GM19438 (cell line): ENCODE measurements around the gene LRP5.
"Not testable (repeated sequence)": the region's sequence is repeated elsewhere in the genome, so short reads cannot be mapped to it uniquely, and the experiment has no call there.

Experiments
- ATAC-seq: cut with Tn5 transposase; IDR thresholded peaks from one replicate; pipeline ENCODE4 v1.9.1; 2021; ENCODE audit warnings: low read depth; ENCODE audit not compliant: unreplicated experiment

Gene LRP5

DNA sequence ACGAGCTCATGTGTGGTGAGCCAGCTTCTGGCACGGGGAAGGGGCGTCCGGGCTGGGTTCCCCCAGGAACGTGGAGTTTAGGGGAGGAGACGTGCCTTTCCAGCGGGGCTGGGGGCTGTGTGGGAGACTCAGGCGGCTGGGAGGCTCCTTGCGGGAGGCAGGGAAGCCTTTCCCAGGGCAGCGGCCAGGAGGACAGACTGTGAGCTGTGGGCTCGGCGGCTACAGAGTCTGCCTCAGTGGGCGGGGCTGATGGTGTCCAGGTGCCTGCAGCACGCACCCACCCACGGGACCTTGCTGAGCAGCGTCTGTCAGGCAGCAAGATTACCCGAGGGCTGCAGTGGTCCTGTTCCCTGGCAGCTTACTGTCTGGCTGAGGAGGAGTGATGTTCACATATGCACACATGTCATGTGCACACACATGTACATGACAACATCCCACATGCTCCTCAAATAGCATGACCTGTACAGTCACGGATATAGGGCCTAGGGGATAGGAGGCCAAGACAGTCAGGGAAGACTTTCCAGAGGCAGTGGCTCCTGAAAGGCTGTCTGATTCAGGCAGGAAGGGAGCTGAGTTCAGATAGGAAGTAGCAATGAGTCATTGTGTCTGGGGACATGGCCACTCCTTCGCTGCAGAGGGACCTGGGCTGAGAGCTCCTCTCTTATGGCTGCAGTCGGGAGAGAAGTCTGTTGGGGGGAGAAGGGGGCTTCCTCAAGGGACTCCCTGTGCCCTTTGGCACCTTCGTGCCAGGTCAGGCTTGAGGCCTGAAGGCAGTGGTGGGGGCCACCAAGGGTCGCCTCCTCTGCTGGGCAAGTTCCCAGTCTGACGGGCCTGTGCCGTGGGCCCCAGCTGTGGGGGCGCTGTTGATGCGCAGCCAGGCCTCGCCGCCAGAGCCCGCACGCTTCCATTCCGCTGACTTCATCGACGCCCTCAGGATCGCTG lies 124.9 kb downstream of the LRP5 start:
- ATAC-seq = no peak

DNA sequence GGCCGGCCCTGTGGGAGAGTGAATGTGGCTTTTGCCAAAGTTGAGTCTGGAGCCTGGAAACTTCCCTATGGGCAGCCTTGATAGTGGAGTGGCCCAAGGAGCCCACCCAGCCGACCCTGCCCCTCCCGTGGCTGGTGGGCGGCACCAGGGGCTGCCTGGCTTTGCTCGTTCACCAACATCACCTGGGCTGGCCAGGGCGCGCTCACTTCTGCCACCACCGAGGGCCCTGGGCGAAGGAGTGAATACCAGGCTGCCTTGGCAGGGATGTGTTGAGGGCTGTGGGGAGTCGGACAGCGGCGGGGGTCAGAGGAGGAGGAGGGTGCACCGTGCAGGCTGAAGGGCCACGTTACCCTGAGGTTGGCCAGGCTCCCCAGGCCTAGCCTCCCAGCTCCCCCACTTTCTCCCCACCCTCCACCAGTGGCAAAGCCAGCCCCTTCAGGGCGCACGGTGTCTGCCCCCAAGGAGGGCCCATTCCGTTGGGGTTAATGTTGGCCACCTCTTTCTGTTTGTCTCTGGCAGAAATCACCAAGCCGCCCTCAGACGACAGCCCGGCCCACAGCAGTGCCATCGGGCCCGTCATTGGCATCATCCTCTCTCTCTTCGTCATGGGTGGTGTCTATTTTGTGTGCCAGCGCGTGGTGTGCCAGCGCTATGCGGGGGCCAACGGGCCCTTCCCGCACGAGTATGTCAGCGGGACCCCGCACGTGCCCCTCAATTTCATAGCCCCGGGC lies 125.7 kb downstream of the LRP5 start:
- ATAC-seq = no peak

GRCh38 chr11:68438658-68439259 lies 126.4 kb downstream of the LRP5 start:
- ATAC-seq = no peak

- ATAC-seq = no peak
These were observed 127.1 kb downstream of the LRP5 start for GRCh38 chr11:68439355-68440065.

- ATAC-seq = no peak
These were observed 127.8 kb downstream of the LRP5 start for GRCh38 chr11:68440224-68440623.

- ATAC-seq = no peak
These were observed 129.3 kb downstream of the LRP5 start for GRCh38 chr11:68441466-68442230.

DNA sequence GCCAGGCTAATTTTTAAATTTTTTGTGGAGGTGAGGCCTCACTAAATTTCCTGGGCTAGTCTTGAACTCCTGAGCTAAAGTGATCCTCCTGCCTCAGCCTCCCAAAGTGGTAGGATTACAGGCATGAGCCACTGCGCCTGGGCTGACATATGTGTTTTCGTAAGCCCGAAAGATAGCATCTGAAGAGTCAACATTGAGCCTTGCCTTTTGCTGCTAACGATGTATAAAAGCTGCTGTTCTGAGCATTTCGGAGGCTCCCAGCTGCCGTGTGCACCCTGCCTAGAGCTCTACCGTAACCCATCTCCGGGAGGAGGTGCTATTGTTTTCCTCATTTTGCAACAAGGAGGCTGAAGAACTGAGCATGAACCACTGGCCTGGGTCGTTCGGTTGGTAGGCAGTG lies 130.0 kb downstream of the LRP5 start:
- ATAC-seq = no peak

- ATAC-seq = no peak
These were observed 132.2 kb downstream of the LRP5 start for GRCh38 chr11:68444566-68444965.

- no peak for ATAC-seq
These were observed 133.2 kb downstream of the LRP5 start for GRCh38 chr11:68445531-68446035.

DNA sequence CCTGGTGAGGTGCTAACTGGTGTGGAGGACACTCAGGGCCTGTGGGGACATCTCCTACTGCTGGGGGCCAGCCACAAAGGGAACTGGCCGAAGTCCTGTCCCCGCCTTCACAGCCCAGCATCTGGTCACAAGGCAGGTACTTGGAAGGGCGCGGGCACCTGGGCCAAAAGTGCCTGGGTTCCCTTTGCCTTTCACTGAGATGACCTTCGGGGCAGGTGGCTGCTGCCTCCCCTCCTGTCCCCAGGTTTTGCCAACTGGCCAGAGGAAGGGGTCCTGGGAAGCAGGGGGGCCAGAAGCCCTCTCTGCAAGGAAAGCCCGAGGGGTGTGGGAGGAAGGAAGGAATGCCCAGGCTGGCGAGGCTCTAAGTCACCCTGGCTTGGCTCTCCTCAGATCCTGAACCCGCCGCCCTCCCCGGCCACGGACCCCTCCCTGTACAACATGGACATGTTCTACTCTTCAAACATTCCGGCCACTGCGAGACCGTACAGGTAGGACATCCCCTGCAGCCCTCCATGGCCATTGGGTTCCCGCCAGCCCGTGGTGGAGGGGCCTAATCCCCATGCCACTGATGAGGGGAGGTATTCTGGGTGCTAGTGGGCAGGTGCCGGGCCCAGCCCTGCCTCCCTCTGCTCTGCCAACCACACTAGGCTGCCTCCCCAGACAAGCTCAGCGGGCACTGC lies 133.8 kb downstream of the LRP5 start:
- no peak for ATAC-seq

- no peak for ATAC-seq
These were observed 134.8 kb downstream of the LRP5 start for GRCh38 chr11:68447015-68447801.

DNA sequence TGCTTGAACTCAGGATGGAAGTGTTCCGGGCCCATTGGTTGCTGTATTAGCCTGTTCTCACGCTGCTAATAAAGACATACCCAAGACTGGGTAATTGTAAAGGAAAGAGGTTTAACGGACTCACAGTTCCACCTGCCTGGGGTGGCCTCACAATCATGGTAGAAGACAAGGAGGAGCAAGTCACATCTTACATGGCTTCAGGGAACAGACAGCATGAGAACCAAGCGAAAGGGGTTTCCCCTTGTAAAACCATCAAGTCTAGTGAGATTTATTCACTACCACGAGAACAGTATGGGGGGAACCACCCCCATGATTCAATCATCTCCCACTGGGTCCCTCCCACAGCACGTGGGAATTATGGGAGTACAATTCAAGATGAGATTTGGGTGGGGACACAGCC lies 135.5 kb downstream of the LRP5 start:
- not testable (repeated sequence) for ATAC-seq

DNA sequence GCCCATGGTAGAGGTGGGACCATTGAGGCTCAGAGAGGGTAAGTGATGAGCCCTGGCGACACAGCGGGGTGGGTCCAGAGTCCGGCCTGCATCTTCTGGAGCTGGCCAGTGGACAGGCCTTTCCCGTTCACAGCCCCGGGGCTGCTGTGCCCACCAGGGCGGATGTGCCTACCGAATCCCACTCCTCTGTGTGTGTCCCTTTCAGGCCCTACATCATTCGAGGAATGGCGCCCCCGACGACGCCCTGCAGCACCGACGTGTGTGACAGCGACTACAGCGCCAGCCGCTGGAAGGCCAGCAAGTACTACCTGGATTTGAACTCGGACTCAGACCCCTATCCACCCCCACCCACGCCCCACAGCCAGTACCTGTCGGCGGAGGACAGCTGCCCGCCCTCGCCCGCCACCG lies 136.2 kb downstream of the LRP5 start:
- no peak for ATAC-seq

DNA sequence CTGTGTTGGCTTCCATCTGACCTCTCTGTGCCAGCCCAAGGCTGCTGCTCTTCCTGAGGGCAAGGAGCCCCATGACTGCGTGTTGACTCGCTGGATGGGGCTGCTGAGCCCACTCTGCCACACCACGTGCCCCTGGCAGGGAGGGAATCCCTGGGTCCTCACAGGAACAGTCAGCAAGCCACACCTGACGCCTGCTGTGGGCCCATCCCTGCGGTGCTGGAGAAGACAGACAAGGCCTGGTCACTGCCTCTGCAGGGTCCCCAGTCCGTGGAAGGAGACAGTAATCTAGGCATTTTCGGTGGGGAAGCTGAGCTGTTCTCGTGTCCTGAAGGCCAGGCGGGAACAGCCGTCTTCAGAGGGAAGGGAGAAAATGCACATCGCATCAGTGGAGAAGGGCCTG lies 137.6 kb downstream of the LRP5 start:
- no peak for ATAC-seq

DNA sequence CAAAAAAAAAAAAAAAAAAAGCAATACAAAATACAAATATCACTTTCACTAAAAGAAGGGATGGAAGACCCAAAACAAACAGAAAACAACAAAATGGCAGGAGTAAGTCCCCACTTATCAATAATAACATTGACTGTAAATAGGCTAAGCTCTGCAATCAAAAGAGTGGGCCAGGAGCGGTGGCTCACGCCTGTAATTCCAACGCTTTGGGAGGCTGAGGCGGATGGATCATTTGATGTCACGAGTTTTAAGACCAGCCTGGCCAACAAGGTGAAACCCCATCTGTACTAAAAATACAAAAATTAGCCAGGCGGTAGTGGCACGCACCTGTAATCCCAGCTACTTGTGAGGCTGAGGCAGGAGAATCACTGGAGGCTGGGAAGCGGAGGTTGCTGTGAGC lies 138.3 kb downstream of the LRP5 start:
- no peak for ATAC-seq

- ATAC-seq = no peak
These were observed 142.4 kb downstream of the LRP5 start for GRCh38 chr11:68454767-68455166.

- ATAC-seq = no peak
These were observed 143.1 kb downstream of the LRP5 start for GRCh38 chr11:68455485-68455884.

DNA sequence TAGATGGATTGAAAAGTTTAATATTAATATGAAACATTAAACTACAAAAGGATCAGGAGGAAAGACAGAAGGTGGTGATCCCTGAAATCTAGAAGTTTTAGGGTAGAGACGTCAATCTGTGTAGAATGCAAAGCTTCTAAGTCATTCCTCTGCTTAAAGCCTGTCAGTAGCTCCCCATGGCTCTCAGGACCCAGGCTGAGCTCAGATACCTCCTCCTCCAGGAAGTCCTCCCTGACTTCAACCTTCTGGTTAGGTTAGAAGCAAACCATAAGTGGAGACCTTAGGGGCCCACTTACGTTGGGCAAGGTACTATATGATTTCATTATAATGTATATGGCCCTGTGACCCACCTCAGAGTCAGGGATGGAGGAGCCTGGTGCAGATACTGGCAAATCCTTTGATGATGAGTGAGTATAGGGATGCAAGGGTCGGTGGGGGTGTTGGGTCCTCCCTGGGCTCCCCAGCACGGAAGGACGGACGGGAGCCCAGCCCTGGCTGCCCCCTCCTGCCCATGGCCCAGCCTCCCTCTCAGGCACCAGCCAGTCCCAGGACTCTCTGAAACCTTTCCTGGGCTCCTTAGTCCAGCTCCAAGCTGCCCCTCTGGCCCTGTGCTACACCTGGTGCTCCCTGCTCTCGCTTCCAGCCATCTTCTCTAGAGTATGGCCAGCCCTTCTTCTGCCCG lies 145.0 kb downstream of the LRP5 start:
- no peak for ATAC-seq
